Suprapubic skin (tissue), 4 donors: Measurements from ENCODE around the gene ZFP69.

Source experiments
- EP300 ChIP-seq: sonication (generic); formaldehyde crosslinking; IDR thresholded peaks from one replicate; pipeline ENCODE4 v1.6.1; 2017; ENCODE audit warnings: antibody characterized with exemption
- POLR2A ChIP-seq, 2 donors: fragments of 450-650 bp; IDR thresholded peaks; one replicate each; pipeline ENCODE4 v1.6.1; 2017; ENCODE audit warnings: antibody characterized with exemption in 2 of 2, mild to moderate bottlenecking in 2 of 2, moderate library complexity in 2 of 2
- POLR2AphosphoS5 ChIP-seq, 3 donors: sonication (generic); formaldehyde crosslinking; IDR thresholded peaks; one replicate each; pipeline ENCODE4 v1.6.1; 2017; ENCODE audit warnings: antibody characterized with exemption in 3 of 3
- TF ChIP-seq, protein P1 (sequence below), 2 donors: fragments of 200-600 bp in 1 of 2; fragments of 450-650 bp in 1 of 2; sonication (generic) in 1 of 2; IDR thresholded peaks; one replicate each; pipeline ENCODE4 v1.5.1; 2016 to 2019; ENCODE audit warnings: antibody characterized with exemption in 2 of 2, mild to moderate bottlenecking in 1 of 2, moderate library complexity in 1 of 2

DNA sequence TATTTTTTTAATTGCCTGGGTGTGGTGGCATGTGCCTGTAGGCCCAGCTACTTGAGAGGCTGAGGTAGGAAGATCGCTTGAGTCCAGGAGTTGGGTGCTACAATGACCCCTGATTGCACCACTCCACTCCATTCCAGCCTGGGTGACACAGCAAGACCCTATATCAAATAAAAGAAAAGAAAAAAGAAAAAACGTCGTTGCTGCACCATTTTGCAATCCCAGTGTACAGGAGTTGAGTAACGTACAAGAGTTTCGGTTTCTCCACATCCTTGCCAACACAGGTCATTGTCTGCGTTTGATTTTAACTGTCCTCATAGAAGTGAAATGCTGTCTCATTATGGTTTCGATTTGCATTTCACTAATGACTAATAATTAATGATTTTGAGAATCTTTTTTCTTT, 62.2 kb downstream of the ZFP69 start:
- TF ChIP-seq POLR2AphosphoS5 (IDR thresholded peaks at IDR 0.05), result no peak
- TF ChIP-seq, protein P1, sequence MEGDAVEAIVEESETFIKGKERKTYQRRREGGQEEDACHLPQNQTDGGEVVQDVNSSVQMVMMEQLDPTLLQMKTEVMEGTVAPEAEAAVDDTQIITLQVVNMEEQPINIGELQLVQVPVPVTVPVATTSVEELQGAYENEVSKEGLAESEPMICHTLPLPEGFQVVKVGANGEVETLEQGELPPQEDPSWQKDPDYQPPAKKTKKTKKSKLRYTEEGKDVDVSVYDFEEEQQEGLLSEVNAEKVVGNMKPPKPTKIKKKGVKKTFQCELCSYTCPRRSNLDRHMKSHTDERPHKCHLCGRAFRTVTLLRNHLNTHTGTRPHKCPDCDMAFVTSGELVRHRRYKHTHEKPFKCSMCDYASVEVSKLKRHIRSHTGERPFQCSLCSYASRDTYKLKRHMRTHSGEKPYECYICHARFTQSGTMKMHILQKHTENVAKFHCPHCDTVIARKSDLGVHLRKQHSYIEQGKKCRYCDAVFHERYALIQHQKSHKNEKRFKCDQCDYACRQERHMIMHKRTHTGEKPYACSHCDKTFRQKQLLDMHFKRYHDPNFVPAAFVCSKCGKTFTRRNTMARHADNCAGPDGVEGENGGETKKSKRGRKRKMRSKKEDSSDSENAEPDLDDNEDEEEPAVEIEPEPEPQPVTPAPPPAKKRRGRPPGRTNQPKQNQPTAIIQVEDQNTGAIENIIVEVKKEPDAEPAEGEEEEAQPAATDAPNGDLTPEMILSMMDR (IDR thresholded peaks at IDR 0.05), result no peak
- TF ChIP-seq POLR2A (IDR thresholded peaks at IDR 0.05), result no peak
- no peak for TF ChIP-seq EP300
